GM10248 (cell line): ENCODE results near the gene TRA2A.
A peak's percentile ranks its signal among the peaks of the same experiment; 100 is the strongest.

Experiments
- CTCF ChIA-PET: fragments of 300-600 bp; sonication (Branson Sonifier 250); formaldehyde crosslinking; extraction: SDS; loops from one replicate; lab custom pipeline; 2021; ENCODE audit warnings: antibody characterized with exemption; lab: Yijun Ruan, JAX
- POLR2A ChIA-PET: fragments of 350-650 bp; sonication (Branson Sonifier 250); formaldehyde crosslinking; extraction: SDS; loops from one replicate; lab custom pipeline; 2020; ENCODE audit warnings: antibody characterized with exemption; lab: Yijun Ruan, JAX
- DNase-seq: peaks from one replicate; pipeline ENCODE4 v3.0.0; 2012; ENCODE audit errors: extremely low spot score
- TF ChIP-seq, protein P1 (sequence below): IDR thresholded peaks from 2 replicates; pipeline ENCODE4 v1.5.1; 2012; ENCODE audit warnings: mild to moderate bottlenecking, low read depth; ENCODE audit errors: extremely low read depth, missing control alignments, control extremely low read depth

TRA2A gene

DNA sequence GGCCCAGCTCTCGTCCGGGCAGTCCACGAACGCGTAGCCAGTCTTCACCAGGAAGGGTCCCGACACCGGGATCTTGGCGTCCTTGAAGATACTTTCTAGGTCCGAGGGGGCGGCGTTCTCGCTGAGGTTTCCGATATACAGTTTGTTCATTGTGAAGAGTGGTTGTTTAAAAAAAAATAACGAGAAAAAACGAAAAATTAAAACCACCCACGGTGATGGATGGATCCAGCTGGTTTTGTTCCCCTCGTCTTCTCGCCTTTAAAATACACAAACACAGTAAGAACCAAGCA lies 61.9 kb downstream of the TRA2A start:
- TF ChIP-seq, protein P1, sequence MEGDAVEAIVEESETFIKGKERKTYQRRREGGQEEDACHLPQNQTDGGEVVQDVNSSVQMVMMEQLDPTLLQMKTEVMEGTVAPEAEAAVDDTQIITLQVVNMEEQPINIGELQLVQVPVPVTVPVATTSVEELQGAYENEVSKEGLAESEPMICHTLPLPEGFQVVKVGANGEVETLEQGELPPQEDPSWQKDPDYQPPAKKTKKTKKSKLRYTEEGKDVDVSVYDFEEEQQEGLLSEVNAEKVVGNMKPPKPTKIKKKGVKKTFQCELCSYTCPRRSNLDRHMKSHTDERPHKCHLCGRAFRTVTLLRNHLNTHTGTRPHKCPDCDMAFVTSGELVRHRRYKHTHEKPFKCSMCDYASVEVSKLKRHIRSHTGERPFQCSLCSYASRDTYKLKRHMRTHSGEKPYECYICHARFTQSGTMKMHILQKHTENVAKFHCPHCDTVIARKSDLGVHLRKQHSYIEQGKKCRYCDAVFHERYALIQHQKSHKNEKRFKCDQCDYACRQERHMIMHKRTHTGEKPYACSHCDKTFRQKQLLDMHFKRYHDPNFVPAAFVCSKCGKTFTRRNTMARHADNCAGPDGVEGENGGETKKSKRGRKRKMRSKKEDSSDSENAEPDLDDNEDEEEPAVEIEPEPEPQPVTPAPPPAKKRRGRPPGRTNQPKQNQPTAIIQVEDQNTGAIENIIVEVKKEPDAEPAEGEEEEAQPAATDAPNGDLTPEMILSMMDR = no peak
- CTCF ChIA-PET = interaction anchor here (1.0 to 1.3 kb wide), 3 partner anchors 13 to 40 kb away, joined by 3 read pairs; no protein-coding TSS in a partner anchor
- no peak for DNase-seq
- POLR2A ChIA-PET = no interaction called here

DNA sequence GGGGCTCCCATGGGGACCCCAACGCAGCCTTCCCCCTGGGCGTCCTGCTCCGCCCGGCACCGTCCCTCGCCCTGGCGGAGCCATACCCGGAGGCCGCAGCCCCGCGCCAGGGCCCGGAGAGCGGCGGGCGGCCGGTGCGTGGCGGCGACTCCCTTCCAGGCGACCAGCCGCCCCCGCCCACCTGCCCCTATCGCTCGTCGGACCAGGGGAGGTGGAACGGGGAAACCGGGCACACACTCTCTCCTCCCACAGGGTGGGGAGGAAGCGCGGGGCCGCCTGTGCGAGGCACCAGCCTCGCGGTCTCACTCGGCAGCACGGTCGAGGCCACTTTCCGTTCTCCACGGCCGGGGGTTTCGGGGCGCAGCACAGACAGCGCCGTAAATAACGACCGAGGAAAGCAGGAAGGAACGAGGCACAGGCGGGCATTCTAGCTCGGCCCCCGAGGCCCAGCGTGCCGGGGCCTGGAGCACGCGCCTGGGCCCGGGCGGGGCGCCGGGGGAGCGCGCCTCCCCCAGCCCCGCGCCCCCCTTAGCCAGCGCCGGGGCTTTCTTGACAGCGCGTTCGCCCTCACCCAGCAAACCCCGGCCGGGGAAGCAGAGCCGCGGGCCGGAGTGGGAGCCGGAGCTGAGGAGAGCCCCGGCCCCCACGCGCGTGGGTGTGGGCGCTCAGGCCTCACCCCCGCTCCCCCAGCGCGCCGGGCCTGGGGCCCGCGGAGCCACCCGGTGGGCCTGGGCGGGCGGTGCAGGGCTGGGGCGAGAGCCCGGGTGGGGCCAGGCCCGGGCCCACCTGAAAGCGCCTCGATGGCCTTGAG lies 62.4 kb downstream of the TRA2A start:
- POLR2A ChIA-PET = interaction anchor here (0.6 kb wide), 1 partner anchor 196 kb away, joined by 5 read pairs; no protein-coding TSS in a partner anchor
- DNase-seq = peak; percentile 46
- CTCF ChIA-PET = interaction anchor here (0.8 to 1.3 kb wide), 4 partner anchors 14 to 48 kb away, joined by 3 read pairs; no protein-coding TSS in a partner anchor
- TF ChIP-seq, protein P1 = peak; percentile 16

DNA sequence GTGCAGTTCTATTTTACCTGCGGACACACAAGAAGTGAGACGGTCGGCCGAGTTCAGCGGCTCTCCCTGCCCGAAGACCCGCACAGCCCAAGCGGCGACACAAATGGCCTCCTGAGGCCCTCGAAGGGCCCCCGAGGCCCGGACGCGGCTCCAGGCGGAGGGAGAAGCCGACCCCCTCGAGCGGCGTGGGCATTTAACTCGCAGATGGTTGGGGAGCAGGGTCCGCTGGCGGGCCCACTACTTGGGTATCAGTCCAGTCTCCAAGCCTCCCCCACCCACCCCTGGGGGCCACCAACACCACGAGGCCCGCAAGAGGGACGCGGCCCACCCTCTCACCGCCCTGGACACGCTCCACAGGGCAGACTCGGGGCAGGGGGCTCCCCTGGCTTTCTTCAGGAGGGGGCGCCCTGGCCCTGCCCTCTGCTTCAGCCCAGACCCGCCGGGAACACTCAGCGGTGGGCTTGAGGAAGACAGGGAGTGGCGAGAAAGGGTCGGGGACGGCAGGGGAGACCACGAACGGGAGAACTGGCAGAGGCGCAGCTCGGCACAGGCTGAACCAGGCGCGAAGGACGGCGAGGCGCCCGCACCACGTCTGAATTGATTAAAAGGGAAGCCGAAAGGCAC lies 63.1 kb downstream of the TRA2A start:
- ChIA-PET POLR2A (interaction anchor here (0.6 to 1.0 kb wide), 2 partner anchors 196 kb away, joined by 3 to 5 read pairs; no protein-coding TSS in a partner anchor), CTCF (interaction anchor here (0.8 to 1.4 kb wide), 4 partner anchors 12 to 54 kb away, joined by 3 to 5 read pairs (median 3); no protein-coding TSS in a partner anchor)
- DNase-seq = no peak
- TF ChIP-seq, protein P1 = no peak

DNA sequence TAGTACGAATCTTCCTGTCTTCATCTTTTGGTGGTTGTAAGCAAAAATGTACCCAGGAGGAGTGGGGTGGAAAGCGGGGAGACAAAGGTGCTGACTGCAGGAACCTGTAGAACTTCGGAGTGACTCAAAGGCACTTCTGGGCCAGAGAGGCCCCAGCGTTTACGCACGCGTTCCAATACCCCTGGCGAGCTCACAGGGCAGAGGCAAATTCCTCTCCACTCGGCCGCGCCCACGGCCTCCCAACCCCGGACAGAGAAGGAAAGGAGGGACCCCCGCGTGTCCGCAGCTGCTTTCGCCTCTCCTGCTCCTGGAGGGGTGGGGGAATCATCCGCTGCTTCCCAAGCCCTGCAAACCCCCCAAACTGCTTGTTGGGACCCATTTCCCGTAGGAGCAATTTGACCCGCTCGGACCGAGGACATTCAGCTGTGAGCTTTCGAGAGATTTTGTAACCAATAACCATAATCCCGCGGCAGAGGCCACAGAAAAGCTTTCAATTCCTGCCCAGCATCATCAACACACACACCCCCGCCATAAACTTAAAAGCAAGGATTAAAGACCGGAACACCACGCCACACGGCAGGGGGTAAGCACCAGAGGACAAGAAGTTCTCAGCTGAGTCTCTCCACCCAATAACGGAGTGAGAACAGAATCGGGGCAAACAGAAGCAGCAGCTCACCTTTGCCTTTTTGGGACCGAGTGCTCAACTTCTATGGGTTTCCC lies 63.8 kb downstream of the TRA2A start:
- TF ChIP-seq, protein P1 = no peak
- DNase-seq = peak; percentile 55
- POLR2A ChIA-PET = interaction anchor here (0.9 to 1.0 kb wide), 2 partner anchors 10 to 195 kb away, joined by 3 read pairs; no protein-coding TSS in a partner anchor
- CTCF ChIA-PET = interaction anchor here (1.1 to 1.9 kb wide), 6 partner anchors 11 to 122 kb away, joined by 3 to 9 read pairs (median 4); no protein-coding TSS in a partner anchor

DNA sequence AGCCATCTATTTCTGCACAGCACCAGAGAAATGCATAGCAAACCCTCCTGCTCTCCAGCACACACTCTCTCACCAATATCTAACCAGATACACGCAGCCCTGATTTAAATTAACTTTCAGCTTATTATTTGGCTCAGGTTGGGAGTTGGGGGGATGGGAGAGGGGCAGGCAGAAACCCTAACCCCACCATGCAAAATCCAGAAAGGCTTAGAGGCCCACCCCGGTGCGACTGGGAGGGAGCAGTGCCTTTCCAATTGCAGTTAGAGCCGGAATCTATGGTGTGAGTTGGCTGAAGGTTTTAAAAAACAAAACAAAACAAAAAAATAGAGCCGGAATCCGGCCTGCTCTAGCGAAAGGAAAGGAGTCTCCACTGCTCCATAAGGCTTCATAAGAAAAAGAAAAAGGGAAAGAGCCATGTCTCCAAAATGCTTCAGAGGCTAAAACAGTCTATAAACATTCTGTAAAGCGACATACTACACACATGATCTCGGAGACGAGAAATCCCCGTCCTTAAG lies 64.4 kb downstream of the TRA2A start:
- TF ChIP-seq, protein P1 = no peak
- ChIA-PET CTCF (interaction anchor here (1.1 to 1.9 kb wide), 5 partner anchors 11 to 122 kb away, joined by 3 to 9 read pairs (median 5); no protein-coding TSS in a partner anchor), POLR2A (interaction anchor here (0.9 to 1.0 kb wide), 2 partner anchors 9 to 195 kb away, joined by 3 read pairs; no protein-coding TSS in a partner anchor)
- no peak for DNase-seq
